ENCODE results near the gene DNAH11. TPM values are rescaled to one million over a fixed set of nuclear protein-coding genes. Genes with fewer than 3 reads are reported as not detected.

DNAH11 gene
- total and polyA plus RNA-seq, 2 of the 4 experiments (the other 2 are of a cell fraction), result not detected

DNA sequence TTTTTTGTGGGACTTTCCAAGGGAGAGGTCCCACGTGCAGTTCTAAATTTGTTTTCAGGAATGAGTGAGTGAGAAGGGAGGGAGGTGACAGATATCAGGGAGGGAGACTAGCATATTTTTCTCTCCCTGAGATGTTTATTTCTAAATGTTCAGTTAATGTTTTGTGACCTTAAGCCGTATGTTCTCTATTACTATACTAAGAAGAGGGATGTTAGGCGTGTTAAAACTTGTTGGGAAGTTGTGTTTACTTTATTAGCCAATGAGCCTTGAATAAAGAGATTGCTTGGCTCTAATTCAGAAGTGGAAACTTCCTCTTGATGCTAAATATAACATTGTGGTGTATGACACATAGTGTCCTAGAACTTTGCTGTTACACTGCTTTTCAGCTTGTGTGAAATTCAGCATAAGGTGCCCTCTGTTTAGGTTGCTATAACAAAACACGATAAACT is 37.3 kb downstream of the DNAH11 start:
- POLR2A ChIA-PET (ENCODE audit: unreplicated experiment), result no interaction called here
- no peak overlapping the region for H3K23ac ChIP-seq (ENCODE audit: low read depth, low read length)
- no peak overlapping the region for H2BK15ac ChIP-seq (ENCODE audit: low read depth, low read length)
- no TSS peak for BruUV-seq (replicated peaks)
- H3K4me1 ChIP-seq (ENCODE audit: control insufficient read depth, insufficient read depth, low read length), result peaks cover 2% of the 10 kb centered on the region; the same call in 1 of the 2 replicates
- no peak overlapping the region for H3K4ac ChIP-seq (ENCODE audit: low read depth, low read length)
- H4K5ac ChIP-seq (ENCODE audit: low read depth, low read length), result no peak overlapping the region
- intact Hi-C loops (cut with micrococcal nuclease) (no loop called here), in situ Hi-C loops (cut with MboI; ENCODE audit: low sequenced_read_pairs) (no loop called here), dilution Hi-C loops (cut with HindIII; ENCODE audit: low sequenced_read_pairs, unreplicated experiment) (no loop called here)
- no peak overlapping the region for H4K91ac ChIP-seq (ENCODE audit: insufficient read depth, low read depth, low read length)
- no peak overlapping the region for H2AK5ac ChIP-seq (ENCODE audit: low read depth, low read length)
- peak; percentile 57 for DNase-seq
- H2AFZ ChIP-seq (replicated peaks; ENCODE audit: low read length, poor library complexity), result no peak overlapping the region
- no CpG with 5 or more reads among the region's 4 CpGs for WGBS, 2 experiments (ENCODE audit: extremely low coverage in 2 of 2, insufficient read length in 1 of 2)
- H3K79me1 ChIP-seq (ENCODE audit: low read depth in 1 of 2, low read length in 2 of 2), result no peaks in the 10 kb centered on the region
- no peak overlapping the region for H3K27ac ChIP-seq (ENCODE audit: insufficient read depth, low read length)
- CTCF ChIA-PET, result no interaction called here
- no peak overlapping the region for H2BK120ac ChIP-seq (ENCODE audit: low read depth, low read length)
- H4K8ac ChIP-seq (ENCODE audit: low read depth in 2 of 2, low read length in 2 of 2), result no peak overlapping the region
- no peak overlapping the region for H3K14ac ChIP-seq (replicated peaks; ENCODE audit: low read depth, low read length)
- H3K27me3 ChIP-seq (ENCODE audit: control insufficient read depth, insufficient read depth, low read length), result no peaks in the 10 kb centered on the region
- no peaks in the 10 kb centered on the region for H3K9me1 ChIP-seq (ENCODE audit: insufficient read depth, low read length)
- no peak overlapping the region for H3K9ac ChIP-seq (ENCODE audit: low read depth, low read length)
- peak; percentile 51 for ATAC-seq (ENCODE audit: low read depth)
- H3K56ac ChIP-seq (ENCODE audit: extremely low read depth, insufficient read depth, low read length), result no peak overlapping the region
- H3K4me3 ChIP-seq (ENCODE audit: insufficient read depth, low read depth, low read length), result no peak overlapping the region
- H3K9me3 ChIP-seq (ENCODE audit: control insufficient read depth, insufficient read depth, low read length), result no peaks in the 10 kb centered on the region; the same call in 1 of the 2 replicates
- no peaks in the 10 kb centered on the region for H3K36me3 ChIP-seq (ENCODE audit: control insufficient read depth, insufficient read depth, low read length)
- no peak overlapping the region for H3K18ac ChIP-seq (ENCODE audit: low read depth, low read length)
- no peak overlapping the region for H2BK5ac ChIP-seq (ENCODE audit: low read depth, low read length, poor library complexity, severe bottlenecking)
- H2BK20ac ChIP-seq (ENCODE audit: low read depth, low read length), result no peak overlapping the region
- H4K20me1 ChIP-seq (ENCODE audit: insufficient read depth, low read length), result no peaks in the 10 kb centered on the region
- no peak for TF ChIP-seq ELK1 (IDR thresholded peaks at IDR 0.05; ENCODE audit: borderline replicate concordance, low read depth, low read length)
- no peak for TF ChIP-seq RFX5 (IDR thresholded peaks at IDR 0.05; ENCODE audit: low read depth, low read length)
- no peak for TF ChIP-seq FOS (IDR thresholded peaks at IDR 0.05; ENCODE audit: low read depth, low read length)
- no peak for TF ChIP-seq POLR2A (IDR thresholded peaks at IDR 0.05; ENCODE audit: low read depth, low read length)
- TF ChIP-seq MAFK (IDR thresholded peaks at IDR 0.05; ENCODE audit: low read depth, low read length), result no peak
- no peak for TF ChIP-seq MAZ (IDR thresholded peaks at IDR 0.05; ENCODE audit: borderline replicate concordance, low read depth, low read length)
- no peak for TF ChIP-seq NFE2L2 (IDR thresholded peaks at IDR 0.05; ENCODE audit: low read depth, low read length)
- no peak for TF ChIP-seq CEBPB (IDR thresholded peaks at IDR 0.05; ENCODE audit: low read depth, low read length)
- H3K4me2 ChIP-seq (ENCODE audit: low read depth, low read length), result no peak overlapping the region; the same call in 1 of the 2 replicates
- H2AK9ac ChIP-seq (replicated peaks; ENCODE audit: low read depth, low read length, poor library complexity), result no peak overlapping the region

Measured in IMR-90 (cell line).